K562 (cell line): ENCODE measurements around the gene COMMD9. TPM values are rescaled to one million over a fixed set of nuclear protein-coding genes. Genes with fewer than 3 reads are reported as not detected.

ENCODE experiments used
- ATAC-seq: fragments of 200-7000 bp; cut with Tn5 transposase; 3 replicates; pipeline ENCODE4 v1.9.1; 2020; ENCODE audit warnings: moderate library complexity
- BruUV-seq: library from RNA; stranded (reverse); fragments of 400-500 nt; replicated peaks from 2 replicates; lab custom pipeline; 2021; lab: Mats Ljungman, UMichigan
- CTCF ChIA-PET: fragments of 300-600 bp; formaldehyde crosslinking; extraction: SDS; loops from one replicate; lab custom pipeline; 2021; ENCODE audit warnings: low intra/inter-chr PET ratio; lab: Yijun Ruan, JAX
- POLR2A ChIA-PET: fragments of 300-600, 350-650 bp; sonication (Branson Sonifier 250); formaldehyde crosslinking; extraction: SDS; loops from one replicate; lab custom pipeline; 2021; ENCODE audit warnings: antibody characterized with exemption, inconsistent platforms; lab: Yijun Ruan, JAX
- DNase-seq, 4 experiments: peaks; one replicate each; pipeline versions ENCODE4 v3.0.0 to v3.0.0-alpha.2; 2011 to 2018; ENCODE audit warnings: low spot score in 3 of 4, mixed read lengths in 3 of 4; ENCODE audit errors: extremely low read depth in 1 of 4
- FAIRE-seq: peaks from 2 replicates; lab custom pipeline; 2011; peaks lifted over from hg19 to GRCh38; lab: Jason Lieb, UNC
- H2AFZ ChIP-seq: 2 replicates; pipeline ENCODE4 v1.6.0; 2011; ENCODE audit warnings: low read depth, low read length, control low read depth, inconsistent platforms
- H3K27ac ChIP-seq: fragments of 200-600 bp; 3 replicates; pipeline ENCODE4 v1.8.0; 2011; ENCODE audit warnings: low read depth, mild to moderate bottlenecking, control low read depth, inconsistent platforms, low read length, moderate library complexity, mixed read lengths; ENCODE audit errors: extremely low read depth
- H3K27me3 ChIP-seq, 2 experiments: fragments of 300-600 bp in 1 of 2; 2 replicates in 1 of 2; 3 replicates in 1 of 2; pipeline versions ENCODE4 v1.6.0 to v1.8.0; 2011; ENCODE audit warnings: inconsistent platforms in 2 of 2, low read length in 2 of 2, mild to moderate bottlenecking in 1 of 2, mixed read lengths in 1 of 2, moderate library complexity in 1 of 2; ENCODE audit not compliant: control insufficient read depth in 2 of 2, insufficient read depth in 2 of 2
- H3K36me3 ChIP-seq: fragments of 300-600 bp; 3 replicates; pipeline ENCODE4 v1.8.0; 2011; ENCODE audit warnings: mild to moderate bottlenecking, low read length, inconsistent platforms; ENCODE audit not compliant: control insufficient read depth, insufficient read depth
- H3K4me1 ChIP-seq, 2 experiments: fragments of 200-600 bp in 1 of 2; replicated peaks in 1 of 2; 2 replicates in 1 of 2; 3 replicates in 1 of 2; pipeline versions ENCODE4 v1.5.1 to v1.8.0; 2011; ENCODE audit warnings: inconsistent platforms in 2 of 2, low read length in 2 of 2, mild to moderate bottlenecking in 1 of 2, mixed read lengths in 1 of 2, moderate library complexity in 1 of 2; ENCODE audit not compliant: control insufficient read depth in 2 of 2, insufficient read depth in 2 of 2
- H3K4me2 ChIP-seq: 2 replicates; pipeline ENCODE4 v1.6.1; 2011; ENCODE audit warnings: low read length, control low read depth, inconsistent platforms, mixed read lengths; ENCODE audit not compliant: insufficient read depth
- H3K4me3 ChIP-seq: fragments of 200-600 bp; sonication (generic), shearing (Covaris generic); 2 replicates; pipeline ENCODE4 v1.5.1; 2016; ENCODE audit warnings: control low read depth, inconsistent platforms
- H3K79me2 ChIP-seq: fragments of 200-600 bp; 3 replicates; pipeline ENCODE4 v1.8.0; 2011; ENCODE audit warnings: low read length, inconsistent platforms; ENCODE audit not compliant: control insufficient read depth, insufficient read depth
- H3K9ac ChIP-seq, 2 experiments: 2 replicates each; pipeline versions ENCODE4 v1.6.0 to v1.6.1; 2011; ENCODE audit warnings: low read depth in 2 of 2, low read length in 2 of 2, control low read depth in 1 of 2, inconsistent platforms in 1 of 2, mild to moderate bottlenecking in 1 of 2, mixed read lengths in 1 of 2; ENCODE audit not compliant: insufficient read depth in 1 of 2
- H3K9me1 ChIP-seq: one replicate; pipeline ENCODE4 v1.6.0; 2011; ENCODE audit warnings: inconsistent platforms, mild to moderate bottlenecking, low read length, moderate library complexity; ENCODE audit not compliant: control insufficient read depth, insufficient read depth
- H3K9me3 ChIP-seq: replicated peaks from 2 replicates; pipeline ENCODE4 v1.5.1; 2011; ENCODE audit warnings: low read depth, low read length, inconsistent platforms; ENCODE audit not compliant: control insufficient read depth, insufficient read depth
- H4K20me1 ChIP-seq: replicated peaks from 2 replicates; pipeline ENCODE4 v1.6.1; 2011; ENCODE audit warnings: low read length, inconsistent platforms, mixed read lengths; ENCODE audit not compliant: control insufficient read depth, insufficient read depth
- BMI1 ChIP-seq: fragments of 150-350 bp; IDR thresholded peaks from 2 replicates; pipeline ENCODE4 v1.6.1; 2014; ENCODE audit warnings: low read length
- FOXA1 ChIP-seq: fragments of 450-650 bp; IDR thresholded peaks from 2 replicates; pipeline ENCODE4 v1.6.1; 2016; ENCODE audit warnings: mild to moderate bottlenecking, borderline replicate concordance
- GABPB2 ChIP-seq: fragments of 250-450 bp; sonication (Bioruptor Pico); conservative IDR thresholded peaks from 2 replicates; pipeline ENCODE4 v1.5.1; 2021; ENCODE audit warnings: mild to moderate bottlenecking
- KAT8 ChIP-seq: fragments of 450-650 bp; IDR thresholded peaks from 2 replicates; pipeline ENCODE4 v1.6.1; 2016; ENCODE audit warnings: low read depth, mild to moderate bottlenecking
- MED1 ChIP-seq: sonication (generic); formaldehyde crosslinking; IDR thresholded peaks from 2 replicates; pipeline ENCODE4 v1.8.1; 2023; ENCODE audit warnings: missing genetic modification reagents, borderline replicate concordance
- MEIS2 ChIP-seq: fragments of 450-650 bp; IDR thresholded peaks from 2 replicates; pipeline ENCODE4 v1.6.1; 2014; ENCODE audit warnings: mild to moderate bottlenecking; ENCODE audit not compliant: partially characterized antibody
- SMAD4 ChIP-seq: fragments of 250-450 bp; sonication (Bioruptor Pico); conservative IDR thresholded peaks from 2 replicates; pipeline ENCODE4 v1.8.0; 2021; ENCODE audit warnings: inconsistent platforms, mild to moderate bottlenecking, moderate library complexity
- SP1 ChIP-seq: sonication (generic); formaldehyde crosslinking; IDR thresholded peaks from 2 replicates; pipeline ENCODE4 v1.8.1; 2022; ENCODE audit warnings: mild to moderate bottlenecking, missing genetic modification reagents
- TAF9B ChIP-seq: fragments of 450-650 bp; IDR thresholded peaks from 2 replicates; pipeline ENCODE4 v1.6.1; 2018; ENCODE audit warnings: mild to moderate bottlenecking; ENCODE audit not compliant: partially characterized antibody
- YY1 ChIP-seq, 3 experiments: IDR thresholded peaks; 2 replicates each; pipeline ENCODE4 v1.6.1; 2011; ENCODE audit warnings: low read length in 2 of 3, mild to moderate bottlenecking in 2 of 3, moderate library complexity in 2 of 3, borderline replicate concordance in 1 of 3, control low read depth in 1 of 3, low read depth in 1 of 3; ENCODE audit not compliant: insufficient read depth in 3 of 3, insufficient replicate concordance in 2 of 3, control insufficient read depth in 1 of 3, insufficient read length in 1 of 3; ENCODE audit errors: extremely low read depth in 1 of 3
- ZFP36 ChIP-seq: fragments of 150-350 bp; IDR thresholded peaks from 2 replicates; pipeline ENCODE4 v1.6.1; 2018; ENCODE audit warnings: low read length, low read depth; ENCODE audit not compliant: partially characterized antibody
- WGBS: fragments of 100-300 bp; shearing (Covaris generic); methylation state at CpG from one replicate; pipeline ENCODE4 v1.1.6; 2016; ENCODE audit warnings: low coverage, mixed read lengths; ENCODE audit not compliant: insufficient coverage; ENCODE audit errors: missing lambda C conversion rate; 5-methylcytosine and 5-hydroxymethylcytosine counted together
- in situ Hi-C: fragments of 300-500 bp; cut with MboI; formaldehyde crosslinking; loops from 4 replicates; pipeline ENCODE4 v1.15.0; 2018; ENCODE audit warnings: inconsistent platforms, mixed read lengths
- intact Hi-C: fragments of 100-400 bp; cut with micrococcal nuclease; formaldehyde crosslinking; loops from 2 replicates; pipeline ENCODE4 v1.14.2; 2022
- polyA plus RNA-seq, 8 experiments: library from polyadenylated mRNA; depleted of rRNA in 4 of 8; stranded (reverse) in 5 of 8; unstranded in 3 of 8; fragments of >200 nt; fragmentation: Nextera tagmentation in 2 of 8; fragmentation: Illumina TruSeq in 1 of 8; extraction: Ambion mirVana in 2 of 8; extraction: Trizol in 1 of 8; gene quantifications; 2 replicates each; pipeline versions ENCODE4 v1.2.1 to v1.2.3, GENCODE V29; 2011 to 2014; ENCODE audit warnings: inconsistent platforms in 1 of 8, missing spikeins in 1 of 8
- total RNA-seq, 7 experiments: library from RNA; depleted of rRNA in 6 of 7; stranded (reverse); fragments of >200 nt in 6 of 7; fragmentation: Illumina TruSeq in 2 of 7; extraction: Trizol in 2 of 7; gene quantifications; 2 replicates each; pipeline versions ENCODE4 v1.2.1 to v1.2.3, GENCODE V29; 2011 to 2021; ENCODE audit warnings: low replicate concordance in 1 of 7
- TF ChIP-seq, protein P1 (sequence below): sonication (generic); formaldehyde crosslinking; IDR thresholded peaks from 2 replicates; pipeline ENCODE4 v1.8.1; 2023; ENCODE audit warnings: mild to moderate bottlenecking, missing genetic modification reagents

The COMMD9 gene
- total and polyA plus RNA-seq, 9 of the 15 experiments (the other 6 are each of a cell fraction or from before 2014, with no cell fraction given) = 27.3 to 121 (median 48.0) TPM

DNA sequence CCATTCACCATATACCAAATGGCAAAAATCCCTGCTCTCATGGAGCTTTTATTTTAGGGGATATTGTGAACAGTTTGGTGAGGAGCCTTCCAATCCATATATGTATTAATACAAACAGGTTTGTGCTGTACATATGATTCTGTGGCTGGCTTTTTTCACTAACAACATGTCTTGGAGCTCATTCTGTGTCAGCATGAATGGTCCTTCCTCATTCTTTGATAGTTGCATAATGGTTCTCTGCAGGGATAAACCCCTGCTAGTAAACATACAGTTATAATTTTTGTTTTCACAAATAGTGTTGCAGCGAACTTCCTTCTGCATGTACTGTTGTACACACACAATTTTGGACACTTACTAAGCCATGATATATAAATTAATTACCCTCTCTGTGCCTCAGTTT is 15.1 kb upstream of the COMMD9 start:
- H2AFZ ChIP-seq = no peak overlapping the region
- intact Hi-C loops = no loop called here
- TF ChIP-seq BMI1 = no peak
- no peak for TF ChIP-seq TAF9B
- no peak for TF ChIP-seq KAT8
- TF ChIP-seq GABPB2 (CRISPR knock-in tag) = no peak
- TF ChIP-seq MED1 = no peak
- no peak for TF ChIP-seq SP1 (CRISPR knock-in tag)
- TF ChIP-seq MEIS2 = no peak
- no peaks in the 10 kb centered on the region for H4K20me1 ChIP-seq
- no peaks in the 10 kb centered on the region for H3K79me2 ChIP-seq
- no peaks in the 10 kb centered on the region for H3K36me3 ChIP-seq
- no peak overlapping the region for H3K9ac ChIP-seq
- no peak overlapping the region for H3K27ac ChIP-seq
- WGBS = 0% methylated on average over 1 of the region's 1 CpG
- ChIA-PET CTCF (no interaction called here), POLR2A (no interaction called here)
- in situ Hi-C loops = loop anchor here (5.0 to 10.0 kb wide), 2 partner anchors 168 to 440 kb away; no protein-coding TSS in a partner anchor
- no peak for FAIRE-seq
- H3K9me1 ChIP-seq = no peaks in the 10 kb centered on the region
- H3K9me3 ChIP-seq = no peaks in the 10 kb centered on the region
- no TSS peak for BruUV-seq
- no peak overlapping the region for H3K4me2 ChIP-seq
- no peak for ATAC-seq
- H3K4me1 ChIP-seq = no peaks in the 10 kb centered on the region
- no peak overlapping the region for H3K4me3 ChIP-seq
- H3K27me3 ChIP-seq = peaks cover 0 to 8% of the 10 kb centered on the region in 2 experiments; a peak in 3 of 5 replicates
- DNase-seq = no peak

DNA sequence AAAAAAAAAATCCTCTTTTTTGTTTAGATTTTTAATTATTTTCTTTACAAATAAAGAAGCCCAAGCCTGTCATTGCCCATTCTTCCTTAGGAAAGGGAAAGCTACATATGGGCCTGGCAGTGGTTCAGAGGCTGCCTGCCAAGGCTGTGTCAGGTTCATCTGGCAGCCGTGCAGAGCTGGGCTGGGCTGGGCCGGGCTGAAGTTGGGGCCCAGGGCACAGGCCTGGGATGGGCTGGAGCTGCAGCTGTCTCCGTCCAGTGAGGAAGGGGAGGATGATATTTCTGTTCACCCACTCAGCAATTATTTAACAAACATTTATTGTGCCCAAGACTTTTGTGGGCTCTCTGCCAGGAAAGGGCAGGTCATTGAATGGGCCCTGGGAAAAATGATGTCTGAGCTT is 11.4 kb upstream of the COMMD9 start:
- Histone ChIP-seq H2AFZ (no peak overlapping the region), H3K9ac (no peak overlapping the region), H3K9me1 (no peaks in the 10 kb centered on the region), H4K20me1 (no peaks in the 10 kb centered on the region), H3K36me3 (no peaks in the 10 kb centered on the region), H3K27me3 (peaks cover 5 to 11% of the 10 kb centered on the region in 2 experiments), H3K79me2 (no peaks in the 10 kb centered on the region), H3K9me3 (no peaks in the 10 kb centered on the region), H3K4me1 (no peaks in the 10 kb centered on the region), H3K4me2 (no peak overlapping the region), H3K4me3 (no peak overlapping the region), H3K27ac (no peak overlapping the region)
- intact Hi-C loops = no loop called here
- no TSS peak for BruUV-seq
- ChIA-PET CTCF (no interaction called here), POLR2A (interaction anchor here (1.1 kb wide), 1 partner anchor 192 kb away, joined by 3 read pairs; no protein-coding TSS in a partner anchor)
- FAIRE-seq (no peak), DNase-seq (no peak), ATAC-seq (no peak)
- WGBS = 0% methylated on average over 3 of the region's 3 CpGs
- in situ Hi-C loops = loop anchor here (5.0 to 10.0 kb wide), 2 partner anchors 172 to 444 kb away; no protein-coding TSS in a partner anchor
- TF ChIP-seq YY1 (IDR thresholded peaks at IDR 0.05; ENCODE audit: borderline replicate concordance in 1 of 3, control insufficient read depth in 1 of 3, extremely low read depth in 1 of 3, insufficient read depth in 3 of 3, insufficient read length in 1 of 3, insufficient replicate concordance in 2 of 3, low read depth in 1 of 3, low read length in 2 of 3) = no peak
- TF ChIP-seq, protein P1, sequence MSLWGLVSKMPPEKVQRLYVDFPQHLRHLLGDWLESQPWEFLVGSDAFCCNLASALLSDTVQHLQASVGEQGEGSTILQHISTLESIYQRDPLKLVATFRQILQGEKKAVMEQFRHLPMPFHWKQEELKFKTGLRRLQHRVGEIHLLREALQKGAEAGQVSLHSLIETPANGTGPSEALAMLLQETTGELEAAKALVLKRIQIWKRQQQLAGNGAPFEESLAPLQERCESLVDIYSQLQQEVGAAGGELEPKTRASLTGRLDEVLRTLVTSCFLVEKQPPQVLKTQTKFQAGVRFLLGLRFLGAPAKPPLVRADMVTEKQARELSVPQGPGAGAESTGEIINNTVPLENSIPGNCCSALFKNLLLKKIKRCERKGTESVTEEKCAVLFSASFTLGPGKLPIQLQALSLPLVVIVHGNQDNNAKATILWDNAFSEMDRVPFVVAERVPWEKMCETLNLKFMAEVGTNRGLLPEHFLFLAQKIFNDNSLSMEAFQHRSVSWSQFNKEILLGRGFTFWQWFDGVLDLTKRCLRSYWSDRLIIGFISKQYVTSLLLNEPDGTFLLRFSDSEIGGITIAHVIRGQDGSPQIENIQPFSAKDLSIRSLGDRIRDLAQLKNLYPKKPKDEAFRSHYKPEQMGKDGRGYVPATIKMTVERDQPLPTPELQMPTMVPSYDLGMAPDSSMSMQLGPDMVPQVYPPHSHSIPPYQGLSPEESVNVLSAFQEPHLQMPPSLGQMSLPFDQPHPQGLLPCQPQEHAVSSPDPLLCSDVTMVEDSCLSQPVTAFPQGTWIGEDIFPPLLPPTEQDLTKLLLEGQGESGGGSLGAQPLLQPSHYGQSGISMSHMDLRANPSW = no peak
- TF ChIP-seq ZFP36 = no peak
- TF ChIP-seq SMAD4 = no peak
- no peak for TF ChIP-seq FOXA1
